GM19468 (cell line): ENCODE measurements around the gene FOXO1.

Experiments
- ATAC-seq: cut with Tn5 transposase; IDR thresholded peaks from one replicate; pipeline ENCODE4 v1.9.1; 2021; ENCODE audit warnings: mild to moderate bottlenecking, moderate library complexity, moderate number of reproducible peaks; ENCODE audit not compliant: unreplicated experiment; ENCODE audit errors: extremely low read depth

The FOXO1 gene

GRCh38 chr13:40520916-40521315 lies 145.5 kb downstream of the FOXO1 start:
- no peak for ATAC-seq

DNA sequence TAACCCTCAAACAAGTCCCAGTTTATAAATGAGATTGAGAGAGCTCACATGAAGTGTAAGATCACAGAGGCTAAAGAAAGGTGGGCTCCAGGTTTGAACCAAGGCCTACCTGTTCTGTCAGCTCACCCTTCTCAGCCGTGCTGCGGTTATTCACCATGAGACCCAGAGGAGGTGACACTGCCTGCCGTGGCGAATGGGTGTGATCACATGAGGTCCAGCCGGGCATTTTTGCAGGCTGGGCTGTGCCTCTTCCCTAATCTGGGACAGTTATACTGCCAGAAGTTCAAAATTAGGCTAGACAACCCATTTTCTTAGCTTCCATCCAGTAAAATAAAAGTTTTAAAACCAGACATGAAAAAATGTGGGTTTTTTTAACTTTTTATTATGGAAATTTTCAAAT lies 146.8 kb downstream of the FOXO1 start:
- ATAC-seq = no peak

DNA sequence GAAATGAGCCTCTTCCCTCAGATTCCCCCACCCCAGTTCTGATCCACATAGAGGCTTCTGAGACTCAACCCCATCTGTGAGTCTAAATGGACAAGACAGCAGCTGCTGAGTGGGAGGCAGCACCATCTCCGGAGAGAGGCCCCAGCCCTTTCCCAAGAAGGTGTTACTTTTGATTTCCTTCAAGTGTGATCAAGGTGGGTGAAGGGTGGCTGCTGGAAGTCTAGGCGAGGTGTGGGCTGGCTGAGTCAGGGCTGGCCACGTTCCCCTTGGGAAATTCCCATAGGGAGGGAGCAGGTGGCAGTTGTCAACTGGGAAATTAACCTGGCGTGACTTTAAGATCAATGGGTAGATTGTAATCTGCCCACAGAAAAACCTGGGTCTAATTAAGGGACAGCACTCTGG lies 148.0 kb downstream of the FOXO1 start:
- no peak for ATAC-seq

DNA sequence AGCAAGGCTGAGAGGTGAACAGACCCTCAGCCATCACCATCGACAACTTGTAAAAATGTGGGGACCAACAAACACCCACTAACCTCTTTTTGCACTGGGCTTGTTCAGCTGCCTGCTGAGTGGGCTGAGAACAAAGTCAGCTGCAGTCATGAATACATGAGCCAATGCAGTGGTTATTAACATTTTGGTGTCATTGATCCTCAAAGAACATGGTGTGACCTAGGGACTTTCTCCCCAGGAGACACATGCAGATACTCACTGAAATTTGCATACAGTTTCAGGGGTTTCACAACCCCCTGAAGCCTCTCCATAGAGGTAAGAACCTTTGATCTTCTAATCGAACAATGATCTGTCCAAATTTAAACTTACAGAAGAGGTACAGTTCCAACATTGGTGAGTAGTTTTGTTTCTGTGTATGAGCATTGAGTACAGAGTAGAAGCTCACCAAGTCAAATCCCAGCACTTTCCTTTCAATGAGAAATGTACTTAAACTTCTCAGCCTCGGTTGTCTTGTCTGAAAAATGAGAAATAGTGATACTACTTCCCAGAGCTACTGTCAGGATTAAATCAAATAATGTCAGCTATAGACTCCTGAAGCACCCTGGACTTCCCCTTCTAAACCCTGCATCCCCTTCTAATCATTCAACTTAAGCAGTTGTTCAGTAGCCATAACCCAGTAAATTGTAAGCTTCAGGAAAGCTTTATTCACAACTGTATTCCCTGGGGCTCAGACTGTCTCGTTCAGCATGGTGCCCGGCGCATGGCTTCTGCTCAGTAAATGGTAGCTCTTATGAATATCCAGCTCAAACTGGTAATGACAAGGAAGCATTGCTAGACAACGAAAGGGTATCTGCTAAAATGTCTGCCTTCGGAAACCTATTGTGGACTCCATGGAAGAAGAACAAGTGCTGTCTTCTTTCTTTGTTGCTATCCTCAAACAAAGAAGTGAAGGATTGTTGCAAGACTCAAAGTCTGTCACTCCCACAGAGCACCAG lies 148.7 kb downstream of the FOXO1 start:
- ATAC-seq = peak; percentile 90

- no peak for ATAC-seq
Observed at GRCh38 chr13:40515702-40516101, 150.7 kb downstream of the FOXO1 start.

GRCh38 chr13:40514802-40515201 lies 151.6 kb downstream of the FOXO1 start:
- ATAC-seq = no peak

DNA sequence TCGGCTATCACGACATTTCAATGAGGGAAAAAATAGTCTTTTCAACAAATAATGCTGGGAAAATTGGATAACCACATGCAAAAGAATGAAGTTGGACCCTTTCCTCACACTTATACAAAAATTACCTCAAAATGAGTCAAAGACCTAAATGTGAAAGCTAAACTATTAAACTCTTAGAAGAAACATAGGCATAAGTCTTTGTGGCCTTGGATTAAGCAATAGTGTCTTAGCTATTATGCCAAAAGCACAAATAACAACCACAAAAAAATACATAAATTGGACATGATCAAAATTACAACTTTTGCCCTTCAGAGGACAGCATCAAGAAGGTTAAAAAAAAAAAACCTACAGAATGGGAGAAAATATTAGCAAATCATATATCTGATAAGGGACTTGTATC lies 156.6 kb downstream of the FOXO1 start:
- ATAC-seq = no peak

- ATAC-seq = no peak
Observed at GRCh38 chr13:40508767-40509342, 157.6 kb downstream of the FOXO1 start.

GRCh38 chr13:40508127-40508526 lies 158.3 kb downstream of the FOXO1 start:
- ATAC-seq = no peak

GRCh38 chr13:40506592-40507446 lies 159.6 kb downstream of the FOXO1 start:
- ATAC-seq = no peak
